ENCODE data around the gene ALG11.

The ALG11 gene

DNA sequence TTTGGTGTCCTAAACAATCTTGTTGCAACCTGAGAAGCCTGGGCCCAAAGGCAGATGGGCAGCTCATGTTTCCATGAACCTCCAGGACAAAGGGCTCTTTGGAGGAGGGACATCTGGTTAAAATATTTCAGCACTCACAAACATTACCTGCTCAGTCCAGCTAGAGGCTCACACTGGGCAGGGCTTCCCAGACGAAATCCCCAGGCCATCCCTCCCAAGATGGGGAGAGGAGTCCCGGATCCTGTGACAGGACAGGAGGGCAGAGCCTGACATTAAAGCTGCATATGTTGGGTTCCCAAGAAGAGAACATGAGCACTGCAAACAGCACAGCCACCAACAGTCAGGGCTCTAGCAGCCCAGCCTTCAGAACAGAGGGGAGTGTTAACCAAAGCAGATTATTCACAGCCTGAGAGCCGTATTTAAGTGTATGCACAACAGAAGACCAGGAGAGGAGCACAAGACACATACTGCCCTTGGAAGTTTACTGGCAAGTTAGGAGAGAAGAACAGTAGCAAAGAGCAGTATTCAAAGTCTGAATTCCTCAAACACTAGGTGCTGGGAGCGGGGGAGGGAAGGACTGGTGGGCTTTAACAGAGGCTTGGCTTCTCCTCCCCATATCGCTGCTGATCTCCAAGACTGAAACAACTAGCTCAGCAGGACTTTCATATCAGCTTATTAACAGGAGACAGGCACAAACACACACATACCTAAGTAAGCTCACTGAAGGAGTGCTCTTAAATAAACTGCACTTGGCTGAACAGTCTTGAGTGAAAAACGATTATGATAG, 13.3 kb upstream of the ALG11 start:
- Histone ChIP-seq H3K4me1 (ENCODE audit: insufficient read depth, insufficient read length) (no peaks in the 10 kb centered on the region), H3K27me3 (ENCODE audit: insufficient read depth, insufficient read length) (no peaks in the 10 kb centered on the region), H3K9ac (ENCODE audit: insufficient read length, low read depth) (no peak overlapping the region), H3K4me3 (ENCODE audit: insufficient read length, low read depth) (no peak overlapping the region), H3K36me3 (ENCODE audit: insufficient read depth, insufficient read length, low read length) (no peaks in the 10 kb centered on the region), H3K9me3 (ENCODE audit: insufficient read depth, low read length) (no peaks in the 10 kb centered on the region)
- TF ChIP-seq ZNF274 (IDR thresholded peaks at IDR 0.05; ENCODE audit: low read depth, low read length) (no peak), YY1 (IDR thresholded peaks at IDR 0.05; ENCODE audit: insufficient read depth, insufficient read length) (no peak), SUZ12 (IDR thresholded peaks at IDR 0.05; ENCODE audit: extremely low read depth, insufficient read depth, insufficient read length) (no peak)
- DNase-seq (ENCODE audit: low read depth, low spot score), result no peak

DNA sequence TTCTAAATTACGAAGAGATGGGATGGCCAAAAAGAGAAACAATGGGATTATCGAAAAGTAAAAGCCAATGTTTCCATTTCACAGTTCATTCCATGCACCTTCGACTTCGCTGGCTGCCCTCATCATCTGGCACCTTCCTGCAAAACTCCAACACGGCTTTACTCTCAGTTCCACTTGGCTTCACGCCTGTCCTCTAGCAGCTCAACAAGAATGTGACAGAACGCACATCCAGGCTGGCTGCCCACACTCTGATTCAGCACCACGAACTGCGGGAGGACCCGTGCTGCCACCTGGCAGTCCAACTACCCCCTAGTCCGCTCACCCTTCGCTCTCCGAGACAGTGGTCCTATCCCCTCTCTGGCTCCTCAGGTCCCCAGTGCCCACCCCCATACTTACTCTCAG, 12.7 kb upstream of the ALG11 start:
- TF ChIP-seq ZNF274 (IDR thresholded peaks at IDR 0.05; ENCODE audit: low read depth, low read length), result no peak
- no peak for TF ChIP-seq SUZ12 (IDR thresholded peaks at IDR 0.05; ENCODE audit: extremely low read depth, insufficient read depth, insufficient read length)
- TF ChIP-seq YY1 (IDR thresholded peaks at IDR 0.05; ENCODE audit: insufficient read depth, insufficient read length), result no peak
- Histone ChIP-seq H3K4me1 (ENCODE audit: insufficient read depth, insufficient read length) (no peaks in the 10 kb centered on the region), H3K4me3 (ENCODE audit: insufficient read length, low read depth) (no peak overlapping the region), H3K9me3 (ENCODE audit: insufficient read depth, low read length) (no peaks in the 10 kb centered on the region), H3K36me3 (ENCODE audit: insufficient read depth, insufficient read length, low read length) (no peaks in the 10 kb centered on the region), H3K27me3 (ENCODE audit: insufficient read depth, insufficient read length) (no peaks in the 10 kb centered on the region), H3K9ac (ENCODE audit: insufficient read length, low read depth) (no peak overlapping the region)
- DNase-seq (ENCODE audit: low read depth, low spot score), result no peak

DNA sequence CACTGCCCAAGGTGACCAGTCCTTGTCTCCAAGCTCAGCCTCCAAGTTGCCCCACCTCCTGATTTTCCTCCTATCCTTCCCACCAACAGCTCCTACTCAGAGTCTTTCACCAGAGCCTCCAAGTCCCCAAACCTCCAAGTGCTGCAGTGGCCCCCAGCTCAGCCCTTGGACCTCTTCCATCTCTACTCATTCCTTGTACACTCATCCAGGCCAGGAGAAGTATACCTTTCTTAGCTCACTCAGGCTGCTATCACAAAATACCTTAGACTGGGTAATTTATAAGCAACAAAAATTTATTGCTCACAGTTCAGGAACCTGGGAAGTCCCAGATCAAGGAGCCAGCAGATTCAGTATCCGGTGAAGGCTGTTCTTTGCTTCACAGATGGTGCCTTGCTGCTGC, 12.3 kb upstream of the ALG11 start:
- H3K27me3 ChIP-seq (ENCODE audit: insufficient read depth, insufficient read length), result no peaks in the 10 kb centered on the region
- DNase-seq (ENCODE audit: low read depth, low spot score), result no peak
- no peaks in the 10 kb centered on the region for H3K4me1 ChIP-seq (ENCODE audit: insufficient read depth, insufficient read length)
- no peaks in the 10 kb centered on the region for H3K36me3 ChIP-seq (ENCODE audit: insufficient read depth, insufficient read length, low read length)
- H3K4me3 ChIP-seq (ENCODE audit: insufficient read length, low read depth), result no peak overlapping the region
- H3K9ac ChIP-seq (ENCODE audit: insufficient read length, low read depth), result no peak overlapping the region
- no peaks in the 10 kb centered on the region for H3K9me3 ChIP-seq (ENCODE audit: insufficient read depth, low read length)
- TF ChIP-seq ZNF274 (IDR thresholded peaks at IDR 0.05; ENCODE audit: low read depth, low read length) (no peak), SUZ12 (IDR thresholded peaks at IDR 0.05; ENCODE audit: extremely low read depth, insufficient read depth, insufficient read length) (no peak), YY1 (IDR thresholded peaks at IDR 0.05; ENCODE audit: insufficient read depth, insufficient read length) (no peak)

DNA sequence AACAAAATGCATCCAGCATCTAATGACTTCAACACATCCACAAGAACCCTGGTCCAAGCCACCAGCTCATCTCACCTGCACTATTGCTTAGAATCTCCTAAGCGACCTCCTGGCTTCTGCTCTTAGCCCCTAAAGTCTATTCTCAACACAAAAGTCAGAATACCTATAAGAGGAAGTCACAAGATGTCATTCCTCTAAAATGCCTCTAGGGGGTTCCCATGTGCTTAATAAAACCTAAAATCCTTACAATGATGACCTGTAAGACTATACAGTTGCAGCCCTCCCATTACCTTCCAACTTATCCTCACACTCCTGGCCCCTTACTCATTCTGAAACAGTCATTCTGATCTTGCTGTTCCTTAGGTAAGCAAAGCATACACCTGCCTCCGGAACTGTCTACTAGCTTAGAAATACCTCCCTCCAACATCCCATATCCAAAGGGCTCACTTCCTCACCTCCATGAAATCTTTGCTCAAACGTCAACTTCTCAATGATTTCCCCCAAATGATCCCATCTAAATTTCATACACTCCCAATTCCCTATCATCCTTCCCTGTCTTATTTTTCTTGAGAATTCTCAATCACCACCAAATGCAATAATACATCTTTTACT, 11.0 kb upstream of the ALG11 start:
- no peak for DNase-seq (ENCODE audit: low read depth, low spot score)
- no peaks in the 10 kb centered on the region for H3K9me3 ChIP-seq (ENCODE audit: insufficient read depth, low read length)
- no peaks in the 10 kb centered on the region for H3K27me3 ChIP-seq (ENCODE audit: insufficient read depth, insufficient read length)
- no peak overlapping the region for H3K9ac ChIP-seq (ENCODE audit: insufficient read length, low read depth)
- no peaks in the 10 kb centered on the region for H3K36me3 ChIP-seq (ENCODE audit: insufficient read depth, insufficient read length, low read length)
- TF ChIP-seq ZNF274 (IDR thresholded peaks at IDR 0.05; ENCODE audit: low read depth, low read length) (no peak), YY1 (IDR thresholded peaks at IDR 0.05; ENCODE audit: insufficient read depth, insufficient read length) (no peak), SUZ12 (IDR thresholded peaks at IDR 0.05; ENCODE audit: extremely low read depth, insufficient read depth, insufficient read length) (no peak)
- no peak overlapping the region for H3K4me3 ChIP-seq (ENCODE audit: insufficient read length, low read depth)
- no peaks in the 10 kb centered on the region for H3K4me1 ChIP-seq (ENCODE audit: insufficient read depth, insufficient read length)

DNA sequence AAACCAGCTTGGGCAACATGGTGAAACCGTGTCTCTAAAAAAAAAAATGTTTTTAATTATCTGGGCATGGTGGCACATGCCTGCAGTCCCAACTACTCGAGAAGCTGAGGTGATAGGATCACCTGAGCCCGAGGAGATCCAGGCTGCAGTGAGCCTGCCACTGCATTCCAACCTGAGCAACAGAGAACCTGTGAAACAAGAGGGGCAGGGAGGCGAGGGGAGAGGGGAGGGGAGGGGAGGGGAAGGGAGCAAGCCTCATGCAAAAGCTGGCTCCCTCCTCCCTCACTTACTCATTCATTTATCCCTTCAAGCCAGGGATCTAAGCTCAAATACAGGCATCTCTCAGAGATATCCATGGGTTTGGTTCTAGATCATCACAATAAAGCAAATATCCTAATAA, 9.8 kb upstream of the ALG11 start:
- TF ChIP-seq YY1 (IDR thresholded peaks at IDR 0.05; ENCODE audit: insufficient read depth, insufficient read length) (no peak), ZNF274 (IDR thresholded peaks at IDR 0.05; ENCODE audit: low read depth, low read length) (no peak), SUZ12 (IDR thresholded peaks at IDR 0.05; ENCODE audit: extremely low read depth, insufficient read depth, insufficient read length) (no peak)
- no peaks in the 10 kb centered on the region for H3K9me3 ChIP-seq (ENCODE audit: insufficient read depth, low read length)
- H3K4me3 ChIP-seq (ENCODE audit: insufficient read length, low read depth), result no peak overlapping the region
- H3K9ac ChIP-seq (ENCODE audit: insufficient read length, low read depth), result no peak overlapping the region
- no peaks in the 10 kb centered on the region for H3K27me3 ChIP-seq (ENCODE audit: insufficient read depth, insufficient read length)
- no peak for DNase-seq (ENCODE audit: low read depth, low spot score)
- no peaks in the 10 kb centered on the region for H3K4me1 ChIP-seq (ENCODE audit: insufficient read depth, insufficient read length)
- no peaks in the 10 kb centered on the region for H3K36me3 ChIP-seq (ENCODE audit: insufficient read depth, insufficient read length, low read length)

DNA sequence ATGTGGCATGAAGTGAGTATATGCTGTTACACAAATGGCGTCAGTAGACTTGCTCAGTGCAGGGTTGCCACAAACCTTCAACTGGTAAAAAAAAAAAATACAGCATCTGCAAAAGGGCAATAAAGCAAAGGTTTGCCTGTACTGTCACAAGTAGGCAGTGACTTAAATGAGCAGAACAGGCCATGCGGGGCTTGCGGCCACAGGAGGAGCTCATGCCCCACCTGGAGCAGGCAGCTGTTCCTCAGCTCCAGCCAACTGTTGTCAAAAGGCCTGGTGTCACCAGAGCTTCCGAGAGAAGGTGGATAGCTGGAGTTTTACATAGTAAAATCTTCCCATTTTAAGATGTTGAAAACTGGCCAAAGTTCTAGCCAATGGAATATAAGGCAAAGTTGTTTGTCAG, 8.7 kb upstream of the ALG11 start:
- TF ChIP-seq SUZ12 (IDR thresholded peaks at IDR 0.05; ENCODE audit: extremely low read depth, insufficient read depth, insufficient read length), result no peak
- TF ChIP-seq ZNF274 (IDR thresholded peaks at IDR 0.05; ENCODE audit: low read depth, low read length), result no peak
- no peak for TF ChIP-seq YY1 (IDR thresholded peaks at IDR 0.05; ENCODE audit: insufficient read depth, insufficient read length)
- H3K4me1 ChIP-seq (ENCODE audit: insufficient read depth, insufficient read length), result no peaks in the 10 kb centered on the region
- no peaks in the 10 kb centered on the region for H3K27me3 ChIP-seq (ENCODE audit: insufficient read depth, insufficient read length)
- no peaks in the 10 kb centered on the region for H3K36me3 ChIP-seq (ENCODE audit: insufficient read depth, insufficient read length, low read length)
- H3K4me3 ChIP-seq (ENCODE audit: insufficient read length, low read depth), result no peak overlapping the region
- no peak overlapping the region for H3K9ac ChIP-seq (ENCODE audit: insufficient read length, low read depth)
- DNase-seq (ENCODE audit: low read depth, low spot score), result no peak
- H3K9me3 ChIP-seq (ENCODE audit: insufficient read depth, low read length), result no peaks in the 10 kb centered on the region

DNA sequence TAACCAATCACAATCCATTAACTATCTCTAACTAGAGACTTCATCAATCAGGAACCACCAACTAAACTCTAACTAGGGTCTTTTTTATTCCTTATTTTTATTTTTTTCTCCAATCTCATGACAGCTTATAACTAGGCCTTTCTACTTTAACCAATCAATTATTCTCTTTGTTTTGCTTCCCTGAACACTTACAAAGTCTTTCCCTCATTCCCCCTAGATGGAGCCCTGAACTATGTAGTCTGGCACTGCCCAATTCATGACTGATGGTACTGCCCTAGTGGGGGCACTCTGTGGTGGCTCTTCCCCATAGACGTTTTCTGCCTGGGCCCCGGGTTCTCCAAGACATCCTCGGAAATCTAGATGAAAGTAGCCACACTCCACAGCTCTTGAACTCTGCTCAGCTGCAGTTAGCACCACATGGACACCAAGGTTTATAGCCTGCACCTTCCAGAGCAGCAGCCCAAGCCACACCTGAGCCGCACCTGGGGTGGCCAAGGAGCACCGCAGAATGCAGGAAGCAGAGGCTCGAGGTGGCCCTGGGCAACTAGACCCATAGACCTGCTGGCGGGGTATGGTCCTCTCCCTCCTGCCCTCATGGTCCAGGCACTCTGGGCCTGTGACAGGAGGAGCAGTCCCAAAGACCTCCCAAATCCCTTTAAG, 7.6 kb upstream of the ALG11 start:
- no peak for DNase-seq (ENCODE audit: low read depth, low spot score)
- TF ChIP-seq SUZ12 (IDR thresholded peaks at IDR 0.05; ENCODE audit: extremely low read depth, insufficient read depth, insufficient read length) (no peak), YY1 (IDR thresholded peaks at IDR 0.05; ENCODE audit: insufficient read depth, insufficient read length) (no peak), ZNF274 (IDR thresholded peaks at IDR 0.05; ENCODE audit: low read depth, low read length) (no peak)
- no peak overlapping the region for H3K9ac ChIP-seq (ENCODE audit: insufficient read length, low read depth)

More for the DNA sequence above, 7.6 kb upstream of the ALG11 start:
- Histone ChIP-seq H3K36me3 (ENCODE audit: insufficient read depth, insufficient read length, low read length) (no peaks in the 10 kb centered on the region), H3K9me3 (ENCODE audit: insufficient read depth, low read length) (no peaks in the 10 kb centered on the region), H3K4me3 (ENCODE audit: insufficient read length, low read depth) (no peak overlapping the region), H3K4me1 (ENCODE audit: insufficient read depth, insufficient read length) (no peaks in the 10 kb centered on the region), H3K27me3 (ENCODE audit: insufficient read depth, insufficient read length) (no peaks in the 10 kb centered on the region)

Data from NT2/D1 (cell line).